GM18520 (cell line): ENCODE measurements around the gene RNF175.
A peak's percentile ranks its signal among the peaks of the same experiment; 100 is the strongest.

Source experiments
- ATAC-seq: cut with Tn5 transposase; IDR thresholded peaks from one replicate; pipeline ENCODE4 v1.9.1; 2021; ENCODE audit not compliant: unreplicated experiment

Gene RNF175

GRCh38 chr4:153785910-153786721 lies 26.3 kb upstream of the RNF175 start:
- no peak for ATAC-seq

GRCh38 chr4:153784166-153784699 lies 24.4 kb upstream of the RNF175 start:
- no peak for ATAC-seq

- ATAC-seq: no peak
These were observed 22.8 kb upstream of the RNF175 start for GRCh38 chr4:153782581-153782980.

GRCh38 chr4:153781717-153782416 lies 22.0 kb upstream of the RNF175 start:
- no peak for ATAC-seq

- no peak for ATAC-seq
These were observed 21.5 kb upstream of the RNF175 start for GRCh38 chr4:153781280-153781679.

GRCh38 chr4:153780876-153781275 lies 21.1 kb upstream of the RNF175 start:
- peak; percentile 81 for ATAC-seq

- no peak for ATAC-seq
These were observed 20.4 kb upstream of the RNF175 start for GRCh38 chr4:153780221-153780620.

GRCh38 chr4:153778383-153778782 lies 18.6 kb upstream of the RNF175 start:
- no peak for ATAC-seq

- no peak for ATAC-seq
These were observed 17.6 kb upstream of the RNF175 start for GRCh38 chr4:153777421-153777820.

GRCh38 chr4:153776601-153777000 lies 16.8 kb upstream of the RNF175 start:
- ATAC-seq: no peak

- ATAC-seq: no peak
These were observed 13.4 kb upstream of the RNF175 start for GRCh38 chr4:153773236-153773690.

GRCh38 chr4:153771046-153771445 lies 11.2 kb upstream of the RNF175 start:
- no peak for ATAC-seq

- no peak for ATAC-seq
These were observed 6.9 kb upstream of the RNF175 start for GRCh38 chr4:153766758-153767157.

GRCh38 chr4:153765894-153766293 lies 6.1 kb upstream of the RNF175 start:
- ATAC-seq: no peak

- ATAC-seq: no peak
These were observed 5.0 kb upstream of the RNF175 start for GRCh38 chr4:153764601-153765368.

- ATAC-seq: no peak
These were observed 3.6 kb upstream of the RNF175 start for GRCh38 chr4:153763404-153763803.

- no peak for ATAC-seq
These were observed 977 bp downstream of the RNF175 start for GRCh38 chr4:153758688-153759406.

- no peak for ATAC-seq
These were observed 1.7 kb downstream of the RNF175 start for GRCh38 chr4:153758136-153758535.

GRCh38 chr4:153757407-153757806 lies 2.4 kb downstream of the RNF175 start:
- ATAC-seq: no peak

- no peak for ATAC-seq
These were observed 4.6 kb downstream of the RNF175 start for GRCh38 chr4:153755186-153755585.
